ENCODE measurements around the gene STAT6.

STAT6 gene

GRCh38 chr12:57143454-57143853 lies 32.3 kb upstream of the STAT6 start:
- DNase-seq, result no peak

- DNase-seq, result no peak
Observed at GRCh38 chr12:57142727-57143126, 31.6 kb upstream of the STAT6 start.

DNA sequence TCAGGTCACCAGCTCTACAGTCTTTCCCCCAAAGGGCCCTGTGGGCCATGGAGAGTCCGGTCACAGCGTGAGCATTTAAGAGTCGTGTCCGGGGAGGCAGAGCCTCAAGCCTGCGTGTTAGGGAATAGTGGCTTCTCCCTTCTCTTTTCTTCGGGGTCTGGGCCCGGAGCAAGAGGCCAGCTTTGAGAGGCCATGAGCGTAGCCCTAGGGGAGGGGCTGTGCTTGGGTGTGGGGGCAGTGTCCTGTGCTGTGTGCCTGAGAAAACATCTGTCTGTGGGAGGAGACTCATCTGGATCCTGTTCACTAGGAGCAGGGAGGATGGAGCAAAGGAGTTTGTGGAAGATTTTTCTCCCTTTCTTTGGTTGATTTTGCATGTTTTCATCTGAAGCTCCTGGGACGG lies 31.0 kb upstream of the STAT6 start:
- no peak for DNase-seq

DNA sequence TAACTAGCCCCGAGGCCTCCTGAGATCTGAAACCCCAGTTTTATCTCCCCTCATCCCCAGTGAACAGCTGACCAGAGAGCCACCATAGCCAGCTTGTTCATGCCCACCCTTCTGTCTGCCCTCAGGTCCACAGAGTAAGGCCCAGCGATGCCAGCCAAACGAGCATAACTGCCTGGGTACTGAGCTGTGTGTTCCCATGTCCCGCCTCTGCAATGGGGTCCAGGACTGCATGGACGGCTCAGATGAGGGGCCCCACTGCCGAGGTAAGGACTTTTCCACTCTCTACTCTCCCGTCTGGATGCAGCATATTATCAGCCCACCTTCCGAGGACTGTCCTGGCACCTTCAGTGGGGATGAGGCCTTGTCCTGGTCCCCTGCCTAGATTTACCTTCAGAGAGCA lies 30.1 kb upstream of the STAT6 start:
- DNase-seq, result no peak

DNA sequence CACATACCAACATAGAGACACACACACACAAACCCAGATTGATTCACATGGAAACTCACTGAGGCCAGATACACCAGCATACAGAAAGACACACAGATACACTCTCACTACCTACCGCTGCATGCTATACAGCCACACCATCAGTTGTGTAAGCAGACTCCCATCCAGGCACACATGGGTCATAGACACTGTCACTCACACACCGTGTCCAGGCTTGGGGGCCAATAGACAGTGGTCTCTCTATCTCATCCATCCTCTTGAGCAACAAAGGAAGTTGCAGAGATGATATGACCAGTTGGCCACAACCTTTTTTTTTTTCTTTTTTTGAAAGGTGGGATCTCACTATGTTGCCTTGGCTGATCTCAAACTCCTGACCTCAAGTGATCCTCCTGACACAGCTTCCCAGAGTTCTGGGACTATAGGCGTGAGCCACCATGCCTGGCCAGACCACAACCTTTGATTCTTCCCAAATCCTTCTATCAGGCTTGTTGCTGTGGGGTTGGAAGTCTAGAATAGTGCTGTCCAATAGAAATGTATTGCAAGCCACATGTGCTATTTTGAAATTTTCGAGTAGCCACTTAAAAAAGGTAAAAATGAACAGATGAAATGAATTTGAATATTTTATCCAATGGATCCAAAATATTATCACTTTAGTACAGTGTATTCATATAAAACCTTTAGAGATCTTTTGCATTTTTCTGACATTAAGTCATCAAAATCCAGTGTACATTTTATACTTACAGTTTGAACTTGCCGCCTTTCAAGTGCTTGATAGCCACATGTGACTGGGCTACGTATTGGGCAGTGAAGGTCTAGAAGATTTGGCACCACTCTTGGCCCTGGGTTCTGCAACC lies 28.9 kb upstream of the STAT6 start:
- DNase-seq, result no peak

- no peak for DNase-seq
Observed at GRCh38 chr12:57138526-57139272, 27.5 kb upstream of the STAT6 start.

DNA sequence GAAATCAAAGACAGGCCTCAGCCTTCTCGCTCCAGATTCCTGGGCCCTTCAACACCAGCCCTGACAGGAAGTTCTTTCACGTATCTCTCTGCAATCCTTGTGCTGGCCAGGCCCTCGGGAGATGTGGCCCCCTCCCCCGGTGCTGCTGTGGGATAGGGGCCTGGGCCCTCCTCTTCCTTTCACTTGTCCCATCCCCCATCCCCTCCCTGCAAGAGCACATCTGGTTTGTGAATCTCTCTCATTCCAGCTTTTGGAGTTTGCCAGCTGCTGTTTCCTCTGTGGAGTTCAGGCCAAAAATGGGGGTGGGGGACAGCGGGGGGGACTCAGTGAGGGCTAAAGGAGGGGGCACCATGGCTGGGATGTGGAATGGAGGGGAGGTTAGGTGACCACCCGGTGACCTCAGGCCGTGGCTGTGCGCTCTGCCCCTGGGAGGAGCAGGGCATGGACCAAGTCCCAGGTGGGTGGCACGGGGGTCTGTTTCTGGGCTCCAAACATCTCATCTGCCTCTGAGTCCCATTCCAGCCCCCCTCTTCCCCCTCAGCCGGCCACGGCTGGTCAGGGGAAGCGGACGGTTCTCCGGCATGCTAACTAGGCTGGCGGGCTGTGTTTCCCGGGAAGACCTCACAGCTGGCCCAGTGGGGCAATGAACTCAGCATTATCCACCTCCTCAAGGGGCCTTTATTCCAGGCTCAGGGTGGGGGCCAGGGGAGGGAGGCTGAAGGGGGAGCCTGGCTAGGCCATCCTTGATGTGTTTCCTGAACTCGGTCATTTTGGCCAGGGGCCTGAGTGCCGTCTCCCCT lies 24.6 kb upstream of the STAT6 start:
- DNase-seq, result no peak

- no peak for DNase-seq
Observed at GRCh38 chr12:57134949-57135348, 23.8 kb upstream of the STAT6 start.

- no peak for DNase-seq
Observed at GRCh38 chr12:57133916-57134315, 22.8 kb upstream of the STAT6 start.

- DNase-seq, result no peak
Observed at GRCh38 chr12:57133013-57133569, 21.9 kb upstream of the STAT6 start.

GRCh38 chr12:57131896-57132744 lies 21.0 kb upstream of the STAT6 start:
- peak; percentile 13 for DNase-seq

DNA sequence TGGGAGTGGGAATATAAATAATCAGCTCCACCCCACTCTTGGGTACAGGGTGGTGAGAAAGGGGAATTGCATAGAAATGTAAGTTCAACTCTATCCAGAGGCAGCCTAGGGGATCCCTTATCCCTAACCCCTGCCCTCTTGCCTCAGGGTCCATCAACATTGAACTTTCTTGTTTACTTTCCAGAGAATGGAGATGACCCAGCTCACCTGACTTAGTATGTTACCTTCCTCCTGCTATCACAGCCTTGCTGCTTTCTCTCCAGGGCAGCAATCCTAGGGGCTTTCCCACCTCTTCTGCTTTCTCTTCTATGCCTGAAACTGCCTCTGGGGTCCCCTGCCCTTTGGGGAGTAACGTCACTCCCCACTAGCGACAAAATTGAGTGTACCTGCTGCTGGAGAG lies 19.8 kb upstream of the STAT6 start:
- DNase-seq, result no peak

- no peak for DNase-seq
Observed at GRCh38 chr12:57129889-57130288, 18.7 kb upstream of the STAT6 start.

DNA sequence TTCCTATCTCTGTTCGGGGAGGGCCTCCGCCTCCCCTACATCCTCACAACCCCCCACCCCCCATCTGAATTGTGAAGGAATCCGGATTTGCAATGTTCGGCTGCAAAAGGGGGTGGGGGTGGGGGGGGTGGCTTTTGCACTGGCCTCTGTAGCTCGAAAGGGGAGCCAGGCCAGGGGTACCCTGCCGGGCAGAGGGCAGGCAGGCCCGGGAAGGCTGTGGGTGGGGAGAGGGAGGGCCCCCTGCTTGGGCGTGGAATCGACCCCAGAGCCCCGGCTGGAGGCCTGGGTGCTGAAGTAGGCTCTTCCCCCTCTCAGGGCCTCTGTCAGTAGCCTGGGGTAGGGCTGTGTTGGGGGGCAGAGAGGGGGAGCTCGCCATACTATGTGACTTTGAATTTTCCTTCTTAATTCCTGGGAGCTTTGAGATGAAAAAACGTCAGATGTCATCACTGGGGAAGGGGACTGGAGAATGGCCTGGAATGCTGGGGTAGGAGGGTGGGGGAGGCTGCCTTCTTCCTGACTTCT lies 18.2 kb upstream of the STAT6 start:
- DNase-seq, result no peak

DNA sequence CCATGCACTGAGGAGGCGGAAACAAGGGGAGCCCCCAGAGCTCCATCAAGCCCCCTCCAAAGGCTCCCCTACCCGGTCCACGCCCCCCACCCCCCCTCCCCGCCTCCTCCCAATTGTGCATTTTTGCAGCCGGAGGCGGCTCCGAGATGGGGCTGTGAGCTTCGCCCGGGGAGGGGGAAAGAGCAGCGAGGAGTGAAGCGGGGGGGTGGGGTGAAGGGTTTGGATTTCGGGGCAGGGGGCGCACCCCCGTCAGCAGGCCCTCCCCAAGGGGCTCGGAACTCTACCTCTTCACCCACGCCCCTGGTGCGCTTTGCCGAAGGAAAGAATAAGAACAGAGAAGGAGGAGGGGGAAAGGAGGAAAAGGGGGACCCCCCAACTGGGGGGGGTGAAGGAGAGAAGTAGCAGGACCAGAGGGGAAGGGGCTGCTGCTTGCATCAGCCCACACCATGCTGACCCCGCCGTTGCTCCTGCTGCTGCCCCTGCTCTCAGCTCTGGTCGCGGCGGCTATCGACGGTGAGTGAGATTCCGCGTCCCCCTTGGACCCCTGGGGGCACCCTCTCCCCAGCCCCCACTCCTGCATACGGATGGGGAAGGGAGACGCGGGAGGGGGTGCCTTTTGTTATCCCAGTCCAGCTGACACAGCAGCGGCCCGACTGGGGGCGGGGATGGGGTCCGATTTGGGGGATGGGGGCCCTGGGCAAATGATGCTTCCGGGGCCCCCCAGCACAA lies 17.5 kb upstream of the STAT6 start:
- no peak for DNase-seq

- peak; percentile 77 for DNase-seq
Observed at GRCh38 chr12:57127726-57128518, 16.8 kb upstream of the STAT6 start, which contains the start of gene LRP1. Gene LRP1 (plus strand): TSS chr12:57128483. CDS start chr12:57128965, 482 bp downstream.

GRCh38 chr12:57127101-57127725 lies 16.1 kb upstream of the STAT6 start:
- peak; percentile 72 for DNase-seq

DNA sequence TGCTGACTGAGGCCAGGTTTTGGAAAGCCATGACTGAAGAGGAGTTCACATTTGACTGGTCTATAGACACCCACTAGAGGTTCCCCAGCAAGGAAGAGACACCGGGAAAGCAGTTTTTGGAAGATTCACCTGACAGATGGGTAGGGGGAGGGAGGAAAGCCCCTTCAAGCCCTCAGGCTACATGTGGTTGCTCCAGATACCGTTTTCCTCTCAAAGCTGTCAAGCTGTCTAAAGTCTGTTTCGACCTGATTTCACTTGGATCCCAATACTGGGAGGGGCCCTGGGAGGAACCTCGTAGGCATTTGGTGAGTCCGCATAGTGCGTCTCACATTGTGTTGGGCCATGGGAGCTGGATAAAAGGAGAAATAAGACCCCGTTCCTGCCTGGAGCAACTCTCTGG lies 15.4 kb upstream of the STAT6 start:
- no peak for DNase-seq

DNA sequence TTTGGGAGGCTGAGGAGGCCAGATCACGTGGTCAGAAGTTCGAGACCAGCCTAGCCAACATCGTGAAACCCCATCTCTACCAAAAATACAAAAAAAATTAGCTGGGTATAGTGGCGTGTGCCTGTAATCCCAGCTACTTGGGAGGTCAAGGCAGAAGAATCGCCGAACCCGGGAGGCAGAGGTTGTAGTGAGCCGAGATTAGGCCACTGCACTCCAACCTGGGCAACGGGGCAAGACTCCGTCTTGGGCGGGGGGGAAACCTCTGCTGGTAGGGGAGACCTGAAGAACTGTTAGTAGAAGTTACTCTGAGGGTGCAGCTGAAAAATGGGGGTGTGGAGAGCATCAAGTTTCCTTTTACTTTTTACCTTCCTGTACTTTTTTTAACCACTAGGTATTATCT lies 14.9 kb upstream of the STAT6 start:
- DNase-seq, result no peak

All from NCI-H510A treated with DMSO at 0.1 percent for 48 hours (cell line).